Measurements from ENCODE around the gene LDLRAD1.

DNA sequence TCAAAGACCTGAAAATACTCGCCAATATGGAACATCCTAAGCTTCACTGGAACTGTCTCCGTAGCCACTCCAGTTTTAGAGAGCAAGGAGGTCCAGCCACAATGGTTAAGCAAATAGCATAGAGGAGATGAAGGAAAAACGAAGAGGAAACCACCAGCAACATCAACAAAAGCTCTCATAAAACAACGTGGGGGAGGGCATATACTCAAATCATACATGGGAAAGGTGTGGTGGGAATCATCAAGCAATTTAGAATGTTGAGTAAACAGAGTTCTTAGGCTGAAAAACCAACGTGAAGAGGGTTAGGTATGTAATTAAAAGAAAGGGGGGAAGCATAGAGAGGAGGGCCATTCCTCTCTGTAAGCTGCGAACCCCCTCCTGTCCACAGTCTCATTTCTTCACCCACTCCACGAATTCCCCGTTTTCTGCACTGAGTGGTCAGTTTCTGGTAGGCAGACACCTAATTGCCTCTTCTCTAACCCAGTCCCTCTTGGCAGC, 34.0 kb upstream of the LDLRAD1 start:
- TF ChIP-seq EP300 (IDR thresholded peaks at IDR 0.05), result no peak
- no peak for TF ChIP-seq POLR2AphosphoS5 (IDR thresholded peaks at IDR 0.05)
- TF ChIP-seq, protein P1, sequence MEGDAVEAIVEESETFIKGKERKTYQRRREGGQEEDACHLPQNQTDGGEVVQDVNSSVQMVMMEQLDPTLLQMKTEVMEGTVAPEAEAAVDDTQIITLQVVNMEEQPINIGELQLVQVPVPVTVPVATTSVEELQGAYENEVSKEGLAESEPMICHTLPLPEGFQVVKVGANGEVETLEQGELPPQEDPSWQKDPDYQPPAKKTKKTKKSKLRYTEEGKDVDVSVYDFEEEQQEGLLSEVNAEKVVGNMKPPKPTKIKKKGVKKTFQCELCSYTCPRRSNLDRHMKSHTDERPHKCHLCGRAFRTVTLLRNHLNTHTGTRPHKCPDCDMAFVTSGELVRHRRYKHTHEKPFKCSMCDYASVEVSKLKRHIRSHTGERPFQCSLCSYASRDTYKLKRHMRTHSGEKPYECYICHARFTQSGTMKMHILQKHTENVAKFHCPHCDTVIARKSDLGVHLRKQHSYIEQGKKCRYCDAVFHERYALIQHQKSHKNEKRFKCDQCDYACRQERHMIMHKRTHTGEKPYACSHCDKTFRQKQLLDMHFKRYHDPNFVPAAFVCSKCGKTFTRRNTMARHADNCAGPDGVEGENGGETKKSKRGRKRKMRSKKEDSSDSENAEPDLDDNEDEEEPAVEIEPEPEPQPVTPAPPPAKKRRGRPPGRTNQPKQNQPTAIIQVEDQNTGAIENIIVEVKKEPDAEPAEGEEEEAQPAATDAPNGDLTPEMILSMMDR (IDR thresholded peaks at IDR 0.05), result no peak
- TF ChIP-seq POLR2A (IDR thresholded peaks at IDR 0.05), result no peak

All from upper lobe of left lung (tissue), 4 donors.